PFSK-1 (cell line): Measurements from ENCODE around the gene FBH1.

Experiments used
- FOXP2 ChIP-seq: optimal IDR thresholded peaks from 2 replicates; pipeline ENCODE3; 2011; ENCODE audit warnings: borderline replicate concordance, control low read depth, inconsistent platforms; ENCODE audit not compliant: insufficient read depth; ENCODE audit errors: extremely low read length, extremely low read depth
- POLR2AphosphoS5 ChIP-seq: IDR thresholded peaks from 2 replicates; pipeline ENCODE4 v1.6.1; 2012; ENCODE audit warnings: low read depth, mild to moderate bottlenecking, control low read depth, low read length, moderate library complexity
- REST ChIP-seq, 2 experiments: IDR thresholded peaks; 2 replicates each; pipeline versions ENCODE4 v1.6.1 to v1.8.0; 2011 to 2012; ENCODE audit warnings: low read depth in 2 of 2, low read length in 2 of 2, control low read depth in 1 of 2, inconsistent platforms in 1 of 2, mild to moderate bottlenecking in 1 of 2, moderate library complexity in 1 of 2; ENCODE audit not compliant: insufficient read depth in 1 of 2
- SIN3A ChIP-seq: IDR thresholded peaks from 2 replicates; pipeline ENCODE4 v1.6.1; 2012; ENCODE audit warnings: mild to moderate bottlenecking, low read length, moderate library complexity, borderline replicate concordance; ENCODE audit not compliant: insufficient read depth
- TAF1 ChIP-seq: IDR thresholded peaks from 2 replicates; pipeline ENCODE4 v1.6.1; 2012; ENCODE audit warnings: low read length, control low read depth, borderline replicate concordance; ENCODE audit not compliant: insufficient read depth

FBH1 gene

GRCh38 chr10:5844345-5845055 is 45.5 kb upstream of the FBH1 start:
- TF ChIP-seq REST (IDR thresholded peaks at IDR 0.05; ENCODE audit: insufficient read depth in 1 of 2, low read depth in 2 of 2, low read length in 2 of 2): no peak
- TF ChIP-seq TAF1: no peak
- TF ChIP-seq POLR2AphosphoS5: no peak
- no peak for TF ChIP-seq SIN3A
- TF ChIP-seq FOXP2: no peak

- no peak for TF ChIP-seq SIN3A
- TF ChIP-seq TAF1: no peak
- TF ChIP-seq FOXP2: no peak
These were observed 35.9 kb upstream of the FBH1 start for GRCh38 chr10:5854131-5854475.

GRCh38 chr10:5855979-5856700 is 33.9 kb upstream of the FBH1 start:
- TF ChIP-seq POLR2AphosphoS5 (no peak), FOXP2 (no peak), SIN3A (no peak), REST (IDR thresholded peaks at IDR 0.05; ENCODE audit: insufficient read depth in 1 of 2, low read depth in 2 of 2, low read length in 2 of 2) (no peak), TAF1 (no peak)

DNA sequence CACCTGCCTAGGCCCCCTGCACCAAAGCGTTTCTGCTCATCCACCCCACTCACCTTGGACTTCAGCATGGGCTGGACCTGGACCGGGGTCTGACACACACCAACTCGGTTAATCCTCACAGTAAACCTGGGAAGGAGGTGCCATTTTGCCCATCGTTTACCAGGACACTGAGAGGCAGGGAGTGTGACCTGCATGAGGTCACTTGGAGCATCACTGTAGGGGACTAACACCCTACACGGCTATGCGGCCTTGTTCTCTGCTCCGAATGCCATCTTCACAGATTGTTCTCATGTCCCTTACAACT is 33.4 kb upstream of the FBH1 start:
- TF ChIP-seq TAF1 (no peak), SIN3A (no peak), REST (IDR thresholded peaks at IDR 0.05; ENCODE audit: insufficient read depth in 1 of 2, low read depth in 2 of 2, low read length in 2 of 2) (no peak), POLR2AphosphoS5 (no peak), FOXP2 (no peak)

DNA sequence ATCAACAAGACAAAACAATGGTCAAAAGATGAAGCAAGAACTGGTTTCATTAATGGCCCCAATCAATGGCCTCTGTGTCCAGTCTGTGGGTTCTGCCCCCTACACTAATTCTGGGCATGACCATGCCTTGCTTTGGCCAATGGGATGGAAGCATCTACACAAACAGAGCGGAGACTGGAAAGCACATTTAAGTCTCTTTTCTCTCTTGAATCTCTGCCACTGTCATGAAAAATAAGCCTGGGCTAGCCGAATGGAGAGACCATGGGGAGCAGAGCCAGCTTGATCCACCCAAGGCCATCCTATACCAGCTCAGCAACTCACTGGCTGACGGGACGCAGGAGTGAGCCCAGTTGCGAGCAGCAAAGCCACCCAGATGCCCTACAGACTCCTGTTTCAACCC is 31.2 kb upstream of the FBH1 start:
- no peak for TF ChIP-seq REST (IDR thresholded peaks at IDR 0.05; ENCODE audit: insufficient read depth in 1 of 2, low read depth in 2 of 2, low read length in 2 of 2)
- TF ChIP-seq SIN3A: no peak
- TF ChIP-seq TAF1: no peak
- no peak for TF ChIP-seq POLR2AphosphoS5
- TF ChIP-seq FOXP2: no peak
